NCI-H146 (cell line): ENCODE data around the gene BAIAP2.
"Not testable (repeated sequence)": the region's sequence is repeated elsewhere in the genome, so short reads cannot be mapped to it uniquely, and the experiment has no call there.

ENCODE experiments used
- DNase-seq: peaks from one replicate; lab custom pipeline; 2025; lab: John Stamatoyannopoulos, UW

BAIAP2 gene

DNA sequence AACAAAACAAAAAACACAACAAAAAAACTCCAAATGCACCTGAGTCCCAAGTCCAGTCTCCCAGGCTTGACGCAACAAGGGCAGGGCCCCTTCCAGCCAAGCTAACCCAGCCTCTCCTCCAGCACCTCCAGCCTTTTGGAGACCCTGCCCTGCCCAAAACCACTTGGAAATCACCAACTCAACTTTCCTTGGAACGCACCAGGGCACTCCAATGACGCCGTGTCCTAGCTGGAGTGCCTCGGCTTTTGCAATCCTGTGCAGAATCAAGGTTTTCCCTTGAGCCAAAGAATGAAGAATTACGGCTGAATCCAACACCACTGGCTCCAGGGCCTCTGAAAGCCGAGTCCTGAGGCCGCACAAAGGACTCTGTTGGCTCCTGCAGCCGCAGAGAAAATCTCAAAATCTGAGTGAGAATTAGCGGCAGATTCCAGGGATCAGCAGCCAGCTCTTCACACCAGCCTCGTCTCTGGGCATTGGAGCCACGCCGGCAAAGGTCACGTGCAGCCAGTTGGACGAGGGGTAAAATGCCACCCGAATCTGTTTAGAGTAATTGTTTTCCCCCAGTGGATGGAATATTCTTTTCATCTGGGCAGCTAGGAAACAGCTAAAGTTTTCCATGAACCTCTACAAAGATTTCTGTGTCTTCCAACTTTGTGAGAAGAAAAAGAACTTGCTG is 9.7 kb upstream of the BAIAP2 start:
- no peak for DNase-seq

GRCh38 chr17:81025741-81026129 is 9.2 kb upstream of the BAIAP2 start:
- DNase-seq: peak; percentile 17

DNA sequence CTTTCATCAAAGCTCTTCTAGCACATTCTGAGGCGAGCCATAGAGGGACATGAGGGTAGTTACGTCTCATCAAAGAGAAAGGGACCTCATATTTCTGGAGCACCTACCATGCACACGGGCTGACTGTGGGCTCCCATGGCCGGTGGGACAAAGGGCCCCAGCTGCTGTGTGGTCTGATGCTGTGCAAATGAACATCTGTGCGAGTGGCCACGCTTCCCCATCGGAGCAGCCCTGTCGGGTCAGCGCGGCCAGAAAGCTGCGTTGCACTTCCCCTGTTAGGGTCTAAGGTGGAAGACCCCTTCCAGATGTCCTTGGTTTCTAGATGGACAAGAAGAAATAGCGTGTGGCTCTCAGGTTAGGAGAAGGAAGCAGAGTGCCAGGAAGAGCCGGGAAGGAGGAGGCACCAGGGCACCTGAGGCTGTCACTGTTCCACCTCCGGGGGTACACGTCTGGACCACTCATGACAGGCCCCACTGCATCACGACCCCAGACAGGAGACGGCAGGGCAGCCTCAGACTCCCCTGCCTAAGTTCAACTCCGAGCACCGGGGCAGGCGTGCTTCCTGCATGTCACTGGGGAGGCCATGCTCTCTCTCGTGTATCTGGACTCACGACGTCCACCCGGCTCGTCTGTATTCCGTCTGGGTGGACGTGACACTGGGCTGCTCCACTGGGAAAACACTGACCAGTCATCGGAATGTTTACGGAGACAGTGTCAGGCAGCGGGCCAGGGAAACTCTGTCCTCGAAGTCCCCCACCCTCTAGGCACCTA is 8.5 kb upstream of the BAIAP2 start:
- no peak for DNase-seq

- DNase-seq: peak; percentile 49
Observed at GRCh38 chr17:81027038-81027437, 7.9 kb upstream of the BAIAP2 start.

GRCh38 chr17:81027591-81028505 is 7.1 kb upstream of the BAIAP2 start:
- peak; percentile 45 for DNase-seq

DNA sequence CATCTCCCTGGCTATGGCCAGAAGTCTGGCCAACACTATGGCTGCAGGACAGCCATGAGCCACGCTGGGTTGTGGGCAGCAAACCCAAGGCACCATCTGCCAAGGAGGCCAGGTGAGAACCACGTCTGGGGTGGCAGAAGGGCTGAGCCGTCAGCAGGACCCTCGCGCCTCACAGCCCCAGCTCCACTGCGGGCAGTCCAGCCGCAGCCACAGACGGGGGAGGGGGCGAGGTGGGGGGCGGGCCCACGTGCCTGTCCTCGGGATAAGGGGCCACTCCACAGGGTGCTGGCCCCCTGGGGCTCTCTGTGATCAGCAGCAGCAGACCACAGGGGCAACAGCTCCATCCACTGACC is 6.5 kb upstream of the BAIAP2 start:
- no peak for DNase-seq

- DNase-seq: no peak
Observed at GRCh38 chr17:81029859-81030258, 5.1 kb upstream of the BAIAP2 start.

DNA sequence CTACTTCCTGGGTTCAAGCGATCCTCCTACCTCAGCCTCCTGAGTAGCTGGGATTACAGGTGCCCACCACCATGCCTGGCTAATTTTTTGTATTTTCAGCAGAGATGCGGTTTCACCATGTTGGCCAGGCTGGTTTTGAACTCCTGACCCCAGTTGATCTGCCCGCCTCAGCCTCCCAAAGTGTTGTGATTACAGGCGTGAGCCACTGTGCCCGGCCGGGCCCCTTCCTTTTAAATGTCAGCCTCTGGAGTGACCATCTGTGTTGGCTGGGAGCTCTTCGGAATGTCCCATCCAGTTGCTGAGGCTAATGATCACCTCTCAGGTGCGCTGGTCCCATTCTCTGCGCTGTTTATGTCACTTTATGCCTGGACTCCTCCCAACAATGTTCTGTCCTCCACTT is 4.6 kb upstream of the BAIAP2 start:
- not testable (repeated sequence) for DNase-seq

- no peak for DNase-seq
Observed at GRCh38 chr17:81030741-81031565, 4.0 kb upstream of the BAIAP2 start.

GRCh38 chr17:81031566-81032550 is 3.1 kb upstream of the BAIAP2 start:
- no peak for DNase-seq

DNA sequence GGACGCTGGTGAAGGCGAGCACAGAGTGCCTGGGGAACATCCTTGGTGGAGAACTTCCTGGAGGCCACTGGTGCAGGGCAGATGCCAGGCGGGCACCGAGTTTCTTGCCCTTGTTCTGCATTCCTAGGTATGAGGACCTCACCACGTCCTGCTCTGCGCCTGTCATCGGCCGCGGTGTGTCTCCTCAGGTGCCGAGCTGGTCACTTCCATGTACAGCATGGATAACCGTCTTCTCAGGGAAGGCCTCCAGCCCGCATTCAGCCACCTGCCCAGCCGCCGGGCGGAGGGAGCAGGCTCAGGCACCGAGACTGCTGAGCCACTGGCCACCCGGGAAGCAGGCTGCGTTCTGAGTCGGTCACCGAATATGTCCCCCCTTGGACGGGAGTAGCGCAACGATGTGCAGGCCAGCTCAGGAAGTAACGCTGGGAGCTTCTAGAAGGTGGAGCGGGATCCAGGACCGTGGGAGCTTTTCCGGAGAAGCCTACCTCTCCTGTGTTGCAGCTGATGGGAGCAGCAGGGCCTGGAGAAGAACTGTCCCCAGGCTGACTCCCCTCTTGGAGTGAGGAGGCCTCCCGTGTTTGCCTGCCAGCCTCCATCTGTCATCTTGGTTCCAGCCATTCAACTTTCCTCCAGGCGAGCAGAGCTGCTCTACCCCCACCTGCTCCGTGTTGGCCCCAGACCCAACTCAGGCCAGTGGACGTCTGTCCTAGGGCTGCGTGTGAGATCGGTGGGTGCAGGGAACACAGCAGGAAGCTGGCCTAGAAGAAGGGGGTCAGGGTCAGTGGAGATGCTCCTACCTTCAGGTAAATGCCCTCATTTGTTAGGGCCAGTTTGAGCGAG is 2.1 kb upstream of the BAIAP2 start:
- no peak for DNase-seq

- no peak for DNase-seq
Observed at GRCh38 chr17:81033535-81034167, 1.3 kb upstream of the BAIAP2 start.

DNA sequence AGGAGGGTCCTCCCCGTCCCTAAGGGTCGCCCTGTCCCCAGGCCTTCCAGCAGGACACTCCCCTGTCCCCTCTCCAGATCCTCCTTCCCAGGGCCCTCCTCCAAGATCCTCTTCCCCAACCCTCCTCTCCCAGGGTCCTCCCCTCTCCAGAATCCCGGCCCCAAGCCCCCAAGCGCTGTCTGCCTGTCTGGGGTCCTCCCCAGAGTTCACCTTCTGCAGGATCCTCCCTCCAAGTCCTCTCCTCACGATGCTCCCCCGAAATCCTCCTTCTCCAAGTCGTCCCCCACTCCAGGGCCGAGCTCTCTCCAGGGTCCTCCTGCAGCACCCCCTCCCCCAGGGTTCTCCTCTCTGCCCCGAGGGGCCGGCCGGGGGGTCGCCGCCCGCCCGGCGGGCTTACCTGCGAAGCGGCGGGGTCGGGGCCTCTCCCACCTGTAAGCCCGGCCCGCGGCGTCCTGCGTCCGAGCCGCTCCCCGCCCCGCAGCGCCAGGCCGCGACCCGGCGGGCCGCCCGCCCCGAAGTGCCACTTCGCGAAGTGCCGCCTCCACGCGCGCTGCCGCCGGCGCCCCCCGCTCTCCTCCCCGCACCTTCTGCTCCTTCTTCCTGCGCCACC is 678 bp upstream of the BAIAP2 start:
- no peak for DNase-seq

DNA sequence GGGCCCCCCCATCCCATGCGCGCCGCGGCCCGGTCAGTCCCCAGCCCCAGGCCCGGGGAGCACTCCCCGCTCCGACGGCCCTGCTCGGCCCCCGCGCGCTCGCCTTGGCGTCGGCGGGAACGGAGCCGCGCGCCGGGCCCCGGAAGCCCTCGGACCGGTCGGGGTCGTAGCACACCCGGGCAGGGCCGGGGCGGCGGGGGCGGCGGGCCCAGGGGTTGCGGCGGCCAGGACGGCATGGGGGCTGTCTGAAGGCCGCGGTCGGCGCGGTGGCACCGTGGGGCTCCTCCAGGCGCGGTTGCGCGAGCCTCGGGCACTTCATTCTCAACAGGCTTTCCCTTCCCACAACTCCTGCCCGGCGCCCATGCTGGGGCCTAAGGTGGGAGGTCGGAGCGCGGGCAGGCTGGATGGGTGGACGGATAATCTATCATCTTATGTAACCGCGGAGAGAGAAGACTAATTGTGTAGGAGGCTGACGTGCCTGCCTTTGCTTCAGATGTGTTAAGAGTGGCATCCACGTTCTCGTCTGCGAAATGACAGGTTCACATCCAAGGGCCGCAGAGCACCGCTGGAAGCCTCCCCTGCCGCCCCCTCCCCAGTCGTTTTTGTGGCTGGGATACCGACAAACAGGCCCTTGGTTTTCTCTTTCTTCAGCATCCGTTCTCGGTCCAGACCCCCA is 708 bp downstream of the BAIAP2 start:
- DNase-seq: peak; percentile 40

DNA sequence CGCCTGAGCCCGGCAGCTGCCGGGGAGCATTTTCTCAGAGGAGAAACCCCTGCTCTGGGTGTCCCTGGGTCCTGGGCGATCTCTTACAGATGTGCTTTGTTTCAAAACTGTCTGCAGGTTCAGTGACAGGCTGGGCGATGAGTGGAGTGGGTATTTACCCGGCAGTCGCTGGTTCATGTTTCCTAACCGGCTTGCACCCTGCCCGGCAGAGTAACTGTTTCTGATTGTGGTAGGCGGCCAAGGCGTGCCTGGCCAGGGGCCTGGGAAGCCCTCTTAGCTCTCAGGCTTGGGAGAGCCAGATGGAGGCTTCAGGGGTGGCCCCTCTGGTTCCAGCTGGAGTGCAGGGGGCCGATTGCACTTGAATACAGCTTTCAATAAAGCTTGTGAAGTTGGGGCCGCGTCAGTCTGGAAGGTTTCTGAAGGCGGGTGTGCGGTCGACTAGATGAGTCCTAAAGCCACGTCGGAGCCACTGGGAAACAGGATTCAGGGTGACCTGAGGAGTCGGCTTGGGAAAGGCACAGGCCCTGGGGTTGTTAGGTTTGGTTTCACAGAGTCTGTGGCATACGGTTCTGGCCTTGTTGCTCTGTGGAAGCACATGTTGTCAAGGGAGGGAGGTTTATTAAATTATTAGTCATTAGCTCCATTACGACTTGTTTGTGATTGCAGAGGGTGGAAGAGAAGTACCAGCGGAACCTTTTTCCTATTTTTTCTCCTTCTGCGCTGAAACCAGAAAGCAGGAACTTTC is 1.4 kb downstream of the BAIAP2 start:
- DNase-seq: no peak

DNA sequence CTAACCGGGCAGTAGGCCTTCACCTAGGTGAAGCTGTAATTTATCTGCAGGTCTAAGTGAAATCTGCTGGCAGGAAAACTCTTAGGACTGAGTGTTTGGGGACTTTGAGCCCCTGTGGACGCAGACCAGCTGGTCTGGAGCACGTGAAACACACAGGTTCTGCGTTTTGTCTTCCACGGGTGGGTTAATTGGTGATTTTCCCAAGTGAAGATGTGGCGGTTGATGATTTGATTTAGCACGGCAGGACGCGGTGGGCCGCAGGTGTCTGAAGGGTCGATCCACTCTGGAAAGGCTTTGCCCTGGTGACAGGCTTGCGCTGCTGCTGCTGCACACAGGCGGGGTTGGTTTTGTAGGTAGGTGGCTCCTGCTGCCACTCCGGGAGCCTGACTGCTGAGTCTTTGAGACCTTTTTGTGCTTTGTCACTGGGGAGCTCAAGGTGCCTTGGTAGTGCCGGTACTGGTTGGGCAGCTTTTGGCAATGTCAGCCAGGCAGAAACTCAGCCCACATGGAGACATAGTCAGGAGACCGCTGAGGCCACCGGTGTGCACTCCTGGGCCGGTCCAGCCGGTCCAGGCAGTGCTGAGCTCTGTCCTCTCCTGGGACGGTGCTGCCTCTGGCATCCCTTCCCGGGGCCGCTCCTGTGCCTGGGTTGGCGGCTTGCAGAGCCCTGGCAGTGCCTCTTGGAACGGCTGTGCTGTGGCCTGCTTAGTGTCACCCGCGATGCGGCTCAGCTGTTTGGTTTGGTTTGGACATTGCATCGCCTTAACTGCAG is 2.3 kb downstream of the BAIAP2 start:
- no peak for DNase-seq
